SK-N-MC (cell line): ENCODE results near the gene XIAP.
"Not testable (repeated sequence)": the region's sequence is repeated elsewhere in the genome, so short reads cannot be mapped to it uniquely, and the experiment has no call there.

Source experiments
- EZH2 ChIP-seq: fragments of 200-600 bp; sonication (generic); IDR thresholded peaks from one replicate; pipeline ENCODE4 v1.6.1; 2017; ENCODE audit warnings: antibody characterized with exemption
- POLR2AphosphoS5 ChIP-seq: IDR thresholded peaks from 2 replicates; pipeline ENCODE4 v1.6.1; 2012; ENCODE audit warnings: mild to moderate bottlenecking, low read depth, low read length, borderline replicate concordance

DNA sequence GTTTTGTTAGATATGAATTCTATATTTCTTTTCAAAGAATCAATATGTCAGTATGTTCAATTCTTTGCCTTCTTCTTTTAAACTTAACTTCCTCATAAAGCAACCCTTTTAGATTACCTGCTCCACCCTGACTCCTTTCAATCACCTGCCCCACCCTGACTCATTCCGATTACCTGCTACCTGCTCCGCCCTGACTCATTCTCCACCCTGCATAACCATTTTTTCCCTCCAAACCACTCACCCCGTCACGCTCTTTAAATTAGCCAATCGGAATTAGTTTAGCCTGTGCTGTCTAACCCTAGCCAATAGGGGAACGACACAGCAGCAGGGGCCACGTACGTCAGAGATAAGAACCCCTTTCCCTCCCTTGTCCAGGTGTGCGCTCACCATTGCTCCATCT is 9.9 kb upstream of the XIAP start:
- not testable (repeated sequence) for TF ChIP-seq EZH2, POLR2AphosphoS5
